PC-3 (cell line): ENCODE data around the gene SMYD2. TPM values are rescaled to one million over a fixed set of nuclear protein-coding genes. Genes with fewer than 3 reads are reported as not detected.

ENCODE experiments used
- ATAC-seq: fragments of 200-7000 bp; cut with Tn5 transposase; 2 replicates; pipeline ENCODE4 v1.9.1; 2020; ENCODE audit warnings: mild to moderate bottlenecking, moderate library complexity
- BruUV-seq: library from RNA; stranded (reverse); fragments of 400-500 nt; replicated peaks from 2 replicates; lab custom pipeline; 2021; lab: Mats Ljungman, UMichigan
- CTCF ChIA-PET: fragments of 300-600 bp; sonication (Branson Sonifier 250); formaldehyde crosslinking; loops from one replicate; lab custom pipeline; 2022; ENCODE audit warnings: antibody characterized with exemption; lab: Charles Lee
- POLR2A ChIA-PET: fragments of 300-600 bp; sonication (Branson Sonifier 250); formaldehyde crosslinking; loops from one replicate; lab custom pipeline; 2022; ENCODE audit warnings: antibody characterized with exemption; ENCODE audit not compliant: unreplicated experiment; lab: Charles Lee
- DNase-seq: peaks from one replicate; pipeline ENCODE4 v3.0.0-alpha.2; 2015
- H2AFZ ChIP-seq: fragments of 300-600 bp; sonication (generic); 2 replicates; pipeline ENCODE4 v1.6.0; 2016; ENCODE audit warnings: antibody characterized with exemption, low read length
- H3F3A ChIP-seq: fragments of 300-600 bp; sonication (generic); one replicate; pipeline ENCODE4 v1.6.0; 2017; ENCODE audit warnings: antibody characterized with exemption, low read length, control low read depth, mild to moderate bottlenecking; ENCODE audit not compliant: unreplicated experiment
- H3K27ac ChIP-seq: fragments of 300-600 bp; sonication (generic); 2 replicates; pipeline ENCODE4 v1.5.1; 2016; ENCODE audit warnings: mild to moderate bottlenecking, low read length
- H3K27me3 ChIP-seq: fragments of 300-600 bp; sonication (generic); 2 replicates; pipeline ENCODE4 v1.6.1; 2016; ENCODE audit warnings: low read length, mixed read lengths
- H3K36me3 ChIP-seq: fragments of 300-600 bp; sonication (generic); 2 replicates; pipeline ENCODE4 v1.6.1; 2016; ENCODE audit warnings: low read depth, mixed run types, low read length, mixed read lengths
- H3K4me1 ChIP-seq: fragments of 300-600 bp; sonication (generic); 2 replicates; pipeline ENCODE4 v1.5.1; 2016; ENCODE audit warnings: low read length; ENCODE audit not compliant: insufficient read depth
- H3K4me2 ChIP-seq: fragments of 300-600 bp; sonication (generic); 2 replicates; pipeline ENCODE4 v1.6.0; 2016; ENCODE audit warnings: low read length
- H3K4me3 ChIP-seq: fragments of 300-600 bp; sonication (generic); 2 replicates; pipeline ENCODE4 v1.5.1; 2016; ENCODE audit warnings: mild to moderate bottlenecking, low read length, mixed read lengths
- H3K79me2 ChIP-seq: fragments of 300-600 bp; sonication (generic); 2 replicates; pipeline ENCODE4 v1.6.1; 2017; ENCODE audit warnings: low read length, mixed read lengths
- H3K9ac ChIP-seq: fragments of 300-600 bp; sonication (generic); 2 replicates; pipeline ENCODE4 v1.6.0; 2016; ENCODE audit warnings: mild to moderate bottlenecking, low read length
- H3K9me2 ChIP-seq: fragments of 300-600 bp; sonication (generic); replicated peaks from 2 replicates; pipeline ENCODE4 v1.6.1; 2016; ENCODE audit warnings: mixed run types, low read length, mixed read lengths
- H3K9me3 ChIP-seq: fragments of 300-600 bp; sonication (generic); 2 replicates; pipeline ENCODE4 v1.6.1; 2016; ENCODE audit warnings: low read length, mixed read lengths
- H4K20me1 ChIP-seq: fragments of 300-600 bp; sonication (generic); 2 replicates; pipeline ENCODE4 v1.6.1; 2016; ENCODE audit warnings: low read length, mixed read lengths
- EZH2 ChIP-seq: fragments of 300-600 bp; sonication (generic); IDR thresholded peaks from one replicate; pipeline ENCODE4 v1.6.1; 2017; ENCODE audit warnings: antibody characterized with exemption, mild to moderate bottlenecking, low read length; ENCODE audit not compliant: unreplicated experiment
- EZH2phosphoT487 ChIP-seq: fragments of 300-600 bp; sonication (generic); IDR thresholded peaks from 2 replicates; pipeline ENCODE4 v1.6.1; 2018; ENCODE audit warnings: mild to moderate bottlenecking, antibody characterized with exemption, low read length, borderline replicate concordance
- intact Hi-C: fragments of 100-400 bp; cut with micrococcal nuclease; formaldehyde crosslinking; loops from 2 replicates; pipeline ENCODE4 v1.9.0; 2023
- total RNA-seq: library from RNA; depleted of rRNA; stranded (reverse); fragments of >200 nt; gene quantifications from 2 replicates; pipeline ENCODE4 v1.2.3, GENCODE V29; 2014
- TF ChIP-seq, protein P1 (sequence below): fragments of 300-600 bp; sonication (generic); conservative IDR thresholded peaks from 2 replicates; pipeline ENCODE4 v1.5.1; 2017; ENCODE audit warnings: antibody characterized with exemption, low read depth, mild to moderate bottlenecking, low read length

Gene SMYD2
- total RNA-seq, 1 experiment from 2014 or later, result 124 TPM

DNA sequence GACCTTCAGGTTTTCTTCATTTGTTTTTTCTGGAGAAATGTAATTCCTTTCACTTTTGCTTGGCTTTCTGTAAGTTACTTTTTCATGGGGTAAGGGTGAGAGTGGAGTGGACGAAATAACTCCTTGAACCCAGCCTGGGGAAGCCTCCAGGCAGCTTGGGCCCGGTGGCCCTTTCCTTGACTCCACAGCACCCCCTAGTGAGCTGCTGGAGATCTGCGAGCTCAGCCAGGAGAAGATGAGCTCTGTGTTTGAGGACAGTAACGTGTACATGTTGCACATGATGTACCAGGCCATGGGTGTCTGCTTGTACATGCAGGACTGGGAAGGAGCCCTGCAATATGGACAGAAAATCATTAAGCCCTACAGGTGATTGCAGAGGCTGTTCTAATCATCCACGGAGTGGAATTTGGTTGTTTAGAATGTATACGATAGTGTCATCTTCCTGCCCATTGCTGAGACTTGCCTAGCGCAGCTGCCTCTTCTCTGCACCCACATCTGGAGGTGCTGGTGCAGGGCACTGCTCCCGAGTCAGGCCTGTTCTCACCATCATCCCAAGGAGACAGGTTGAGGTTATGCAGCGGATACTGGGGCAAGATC, 51.0 kb downstream of the SMYD2 start:
- Histone ChIP-seq H2AFZ (no peak overlapping the region), H4K20me1 (no peaks in the 10 kb centered on the region), H3K9me3 (no peaks in the 10 kb centered on the region), H3K4me3 (no peak overlapping the region), H3K4me1 (peaks cover 4% of the 10 kb centered on the region), H3K79me2 (no peaks in the 10 kb centered on the region), H3K27me3 (no peaks in the 10 kb centered on the region), H3K9ac (no peak overlapping the region), H3F3A (no peaks in the 10 kb centered on the region), H3K36me3 (peaks cover 21% of the 10 kb centered on the region; the same call in 1 of the 2 replicates), H3K27ac (no peak overlapping the region), H3K9me2 (no peaks in the 10 kb centered on the region), H3K4me2 (no peak overlapping the region)
- POLR2A ChIA-PET, result interaction anchor here (1.0 kb wide), 1 partner anchor 220 kb away, joined by 7 read pairs; the partner anchor contains the start of gene PTPN14
- BruUV-seq, result no TSS peak
- intact Hi-C loops, result loop anchor here (2.0 to 5.0 kb wide), 2 partner anchors 220 to 1195 kb away; partner anchors contain the start of gene PTPN14
- TF ChIP-seq, protein P1, sequence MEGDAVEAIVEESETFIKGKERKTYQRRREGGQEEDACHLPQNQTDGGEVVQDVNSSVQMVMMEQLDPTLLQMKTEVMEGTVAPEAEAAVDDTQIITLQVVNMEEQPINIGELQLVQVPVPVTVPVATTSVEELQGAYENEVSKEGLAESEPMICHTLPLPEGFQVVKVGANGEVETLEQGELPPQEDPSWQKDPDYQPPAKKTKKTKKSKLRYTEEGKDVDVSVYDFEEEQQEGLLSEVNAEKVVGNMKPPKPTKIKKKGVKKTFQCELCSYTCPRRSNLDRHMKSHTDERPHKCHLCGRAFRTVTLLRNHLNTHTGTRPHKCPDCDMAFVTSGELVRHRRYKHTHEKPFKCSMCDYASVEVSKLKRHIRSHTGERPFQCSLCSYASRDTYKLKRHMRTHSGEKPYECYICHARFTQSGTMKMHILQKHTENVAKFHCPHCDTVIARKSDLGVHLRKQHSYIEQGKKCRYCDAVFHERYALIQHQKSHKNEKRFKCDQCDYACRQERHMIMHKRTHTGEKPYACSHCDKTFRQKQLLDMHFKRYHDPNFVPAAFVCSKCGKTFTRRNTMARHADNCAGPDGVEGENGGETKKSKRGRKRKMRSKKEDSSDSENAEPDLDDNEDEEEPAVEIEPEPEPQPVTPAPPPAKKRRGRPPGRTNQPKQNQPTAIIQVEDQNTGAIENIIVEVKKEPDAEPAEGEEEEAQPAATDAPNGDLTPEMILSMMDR, result peak; percentile 98
- TF ChIP-seq EZH2phosphoT487, result no peak
- CTCF ChIA-PET, result interaction anchor here (0.5 to 3.3 kb wide), 27 partner anchors 14 to 1195 kb away, joined by 3 to 46 read pairs (median 4); partner anchors contain the start of gene CENPF
- ATAC-seq (peak; percentile 33), DNase-seq (peak; percentile 75)

DNA sequence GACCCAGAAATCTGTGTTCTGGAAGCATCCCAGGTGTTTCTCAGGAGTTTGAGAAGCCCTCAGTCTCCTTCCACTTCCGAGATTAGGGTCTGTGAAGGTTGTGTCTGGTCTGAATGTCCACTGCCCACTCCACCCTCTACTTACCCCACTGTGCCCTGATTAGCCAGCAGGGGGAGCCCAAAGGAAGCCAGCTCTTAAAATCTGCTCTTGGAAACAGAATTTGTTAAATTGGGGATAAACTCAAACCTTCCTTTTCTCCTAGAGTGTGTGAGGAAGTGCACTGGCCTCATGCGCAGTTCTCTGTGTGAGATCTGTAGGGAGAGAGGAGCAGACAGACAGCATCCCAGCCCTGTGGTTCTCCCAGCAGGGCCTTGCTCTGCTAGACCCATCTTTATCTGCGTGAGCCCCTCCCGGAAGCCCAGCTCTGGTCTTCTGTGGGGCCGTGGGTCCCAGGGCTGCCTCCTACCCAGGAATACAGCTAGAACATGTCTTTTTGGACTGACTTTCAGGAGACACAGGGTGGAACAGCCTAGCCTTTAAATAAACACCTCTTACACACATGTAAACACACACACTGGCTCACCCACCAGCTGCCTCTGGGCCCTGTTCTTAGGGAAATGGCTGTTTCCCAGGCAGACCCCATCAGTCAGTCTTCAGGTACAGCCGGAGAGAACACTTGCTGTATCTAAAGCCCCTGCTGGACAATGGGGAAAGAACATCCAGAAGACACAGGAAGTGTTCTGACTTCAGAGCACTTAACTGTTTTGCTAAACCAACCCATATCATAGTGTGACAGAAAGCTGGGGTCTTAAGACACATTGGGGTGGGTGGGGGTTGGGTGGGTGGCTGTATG, 52.2 kb downstream of the SMYD2 start:
- ATAC-seq, result peak; percentile 41
- DNase-seq, result peak; percentile 68
- H3K4me3 ChIP-seq, result no peak overlapping the region
- H3K4me1 ChIP-seq, result peaks cover 4% of the 10 kb centered on the region
- TF ChIP-seq, protein P1, result peak; percentile 98
- TF ChIP-seq EZH2, result no peak
- no peaks in the 10 kb centered on the region for H3K79me2 ChIP-seq
- ChIA-PET POLR2A (interaction anchor here (0.6 kb wide), 1 partner anchor 118 kb away, joined by 3 read pairs; no protein-coding TSS in a partner anchor), CTCF (interaction anchor here (0.6 to 3.3 kb wide), 12 partner anchors 58 to 814 kb away, joined by 3 to 46 read pairs (median 4); partner anchors contain the start of gene CENPF)
- H3K9me2 ChIP-seq, result no peaks in the 10 kb centered on the region
- no peaks in the 10 kb centered on the region for H4K20me1 ChIP-seq
- no peak overlapping the region for H3K4me2 ChIP-seq
- H3F3A ChIP-seq, result no peaks in the 10 kb centered on the region
- BruUV-seq, result no TSS peak
- H3K9ac ChIP-seq, result no peak overlapping the region
- H3K27ac ChIP-seq, result no peak overlapping the region
- intact Hi-C loops, result loop anchor here (1.0 to 5.0 kb wide), 5 partner anchors 219 to 1194 kb away; partner anchors contain the start of gene PTPN14
- H3K36me3 ChIP-seq, result peaks cover 24% of the 10 kb centered on the region; the same call in 1 of the 2 replicates
- H3K27me3 ChIP-seq, result no peaks in the 10 kb centered on the region
- no peaks in the 10 kb centered on the region for H3K9me3 ChIP-seq
- H2AFZ ChIP-seq, result no peak overlapping the region
